Measurements from ENCODE around the gene RAET1L.
"Not testable (repeated sequence)": the region's sequence is repeated elsewhere in the genome, so short reads cannot be mapped to it uniquely, and the experiment has no call there.

RAET1L gene

GRCh38 chr6:150025201-150025917 is at the start of gene RAET1L:
Gene RAET1L, minus strand, starts transcription at chr6:150025532. Its CDS starts 61 bp downstream, at chr6:150025471.
- H3K4me3 ChIP-seq (ENCODE audit: control insufficient read depth, low read depth, low read length): peak within 1 kb of the TSS; percentile 35
- no peak for TF ChIP-seq CTCF (conservative IDR thresholded peaks at IDR 0.05; ENCODE audit: control insufficient read depth, insufficient read depth, low read depth, low read length)
- peak; percentile 63 for DNase-seq (ENCODE audit: low read depth)

GRCh38 chr6:150075034-150075421 is 49.7 kb upstream of the RAET1L start:
- no peak for DNase-seq (ENCODE audit: low read depth)
- H3K4me3 ChIP-seq (ENCODE audit: control insufficient read depth, low read depth, low read length): no peak overlapping the region
- no peak for TF ChIP-seq CTCF (conservative IDR thresholded peaks at IDR 0.05; ENCODE audit: control insufficient read depth, insufficient read depth, low read depth, low read length)

- DNase-seq (ENCODE audit: low read depth): not testable (repeated sequence)
Measured at GRCh38 chr6:150074396-150075033, 49.2 kb upstream of the RAET1L start.

GRCh38 chr6:150072201-150072600 is 46.9 kb upstream of the RAET1L start:
- DNase-seq (ENCODE audit: low read depth): peak; percentile 56
- no peak overlapping the region for H3K4me3 ChIP-seq (ENCODE audit: control insufficient read depth, low read depth, low read length)
- TF ChIP-seq CTCF (conservative IDR thresholded peaks at IDR 0.05; ENCODE audit: control insufficient read depth, insufficient read depth, low read depth, low read length): no peak

More at GRCh38 chr6:150074396-150075033, 49.2 kb upstream of the RAET1L start:
- H3K4me3 ChIP-seq (ENCODE audit: control insufficient read depth, low read depth, low read length): not testable (repeated sequence)

GRCh38 chr6:150070236-150070818 is 45.0 kb upstream of the RAET1L start:
- DNase-seq (ENCODE audit: low read depth): no peak
- no peak for TF ChIP-seq CTCF (conservative IDR thresholded peaks at IDR 0.05; ENCODE audit: control insufficient read depth, insufficient read depth, low read depth, low read length)
- no peak overlapping the region for H3K4me3 ChIP-seq (ENCODE audit: control insufficient read depth, low read depth, low read length)

- no peak for TF ChIP-seq CTCF (conservative IDR thresholded peaks at IDR 0.05; ENCODE audit: control insufficient read depth, insufficient read depth, low read depth, low read length)
- no peak for DNase-seq (ENCODE audit: low read depth)
- no peak overlapping the region for H3K4me3 ChIP-seq (ENCODE audit: control insufficient read depth, low read depth, low read length)
Measured at GRCh38 chr6:150069706-150070105, 44.4 kb upstream of the RAET1L start.
